Measurements from ENCODE around the gene RAP1GAP2. TPM values are rescaled to one million over a fixed set of nuclear protein-coding genes. Genes with fewer than 3 reads are reported as not detected.
"Not testable (repeated sequence)": the region's sequence is repeated elsewhere in the genome, so short reads cannot be mapped to it uniquely, and the experiment has no call there.

Gene RAP1GAP2
- total RNA-seq, 2 donors from 2014 or later, result 28.9 to 48.3 TPM

- no peaks in the 10 kb centered on the region for H3K4me1 ChIP-seq (replicated peaks)
- no peaks in the 10 kb centered on the region for H3K9me3 ChIP-seq
- H3K36me3 ChIP-seq, result peaks cover 0 to 4% of the 10 kb centered on the region in 2 donors
- intact Hi-C loops (cut with DNase I), result no loop called here
- H3K27ac ChIP-seq, result no peak overlapping the region
- TF ChIP-seq CTCF (IDR thresholded peaks at IDR 0.05) (no peak), POLR2A (IDR thresholded peaks at IDR 0.05) (no peak), POLR2AphosphoS5 (IDR thresholded peaks at IDR 0.05) (no peak)
- no peak overlapping the region for H3K4me3 ChIP-seq
- 94% methylated on average over 5 of the region's 5 CpGs for WGBS
- no peak for DNase-seq (ENCODE audit: low spot score)
- H3K27me3 ChIP-seq (replicated peaks; ENCODE audit: insufficient read depth), result no peaks in the 10 kb centered on the region
These were observed 189.1 kb downstream of the RAP1GAP2 start for GRCh38 chr17:2985318-2985717.

- H3K9me3 ChIP-seq, result no peaks in the 10 kb centered on the region
- H3K4me1 ChIP-seq (replicated peaks), result no peaks in the 10 kb centered on the region
- H3K27ac ChIP-seq, result no peak overlapping the region
- 91% methylated on average over 5 of the region's 5 CpGs for WGBS
- TF ChIP-seq CTCF (IDR thresholded peaks at IDR 0.05), result no peak
- TF ChIP-seq POLR2AphosphoS5 (IDR thresholded peaks at IDR 0.05), result no peak
- no peak for TF ChIP-seq POLR2A (IDR thresholded peaks at IDR 0.05)
- H3K27me3 ChIP-seq (replicated peaks; ENCODE audit: insufficient read depth), result no peaks in the 10 kb centered on the region
- intact Hi-C loops (cut with DNase I), result no loop called here
- peaks cover 0 to 4% of the 10 kb centered on the region in 2 donors for H3K36me3 ChIP-seq
- DNase-seq (ENCODE audit: low spot score), result no peak
- H3K4me3 ChIP-seq, result no peak overlapping the region
These were observed 190.7 kb downstream of the RAP1GAP2 start for GRCh38 chr17:2986925-2987324.

- intact Hi-C loops (cut with DNase I); H3K27ac ChIP-seq; H3K4me1 ChIP-seq (replicated peaks); DNase-seq (ENCODE audit: low spot score); H3K9me3 ChIP-seq; H3K4me3 ChIP-seq; H3K27me3 ChIP-seq (replicated peaks; ENCODE audit: insufficient read depth); H3K36me3 ChIP-seq: not testable (repeated sequence)
- WGBS, result 97% methylated on average over 11 of the region's 11 CpGs
These were observed 193.2 kb downstream of the RAP1GAP2 start for GRCh38 chr17:2989396-2989795.

GRCh38 chr17:2989855-2990254, 193.6 kb downstream of the RAP1GAP2 start:
- intact Hi-C loops (cut with DNase I), result no loop called here
- Histone ChIP-seq H3K27me3 (replicated peaks; ENCODE audit: insufficient read depth) (no peaks in the 10 kb centered on the region), H3K27ac (no peak overlapping the region), H3K9me3 (no peaks in the 10 kb centered on the region), H3K4me3 (no peak overlapping the region), H3K36me3 (peaks cover 0 to 4% of the 10 kb centered on the region in 2 donors), H3K4me1 (replicated peaks) (no peaks in the 10 kb centered on the region)
- TF ChIP-seq CTCF (IDR thresholded peaks at IDR 0.05), result no peak
- TF ChIP-seq POLR2A (IDR thresholded peaks at IDR 0.05), result no peak
- 94% methylated on average over 3 of the region's 3 CpGs for WGBS
- no peak for DNase-seq (ENCODE audit: low spot score)

GRCh38 chr17:2990396-2990795, 194.2 kb downstream of the RAP1GAP2 start:
- H3K4me1 ChIP-seq (replicated peaks), result peaks cover under 1% of the 10 kb centered on the region
- H3K27ac ChIP-seq, result no peak overlapping the region
- H3K27me3 ChIP-seq (replicated peaks; ENCODE audit: insufficient read depth), result no peaks in the 10 kb centered on the region
- no peak for DNase-seq (ENCODE audit: low spot score)
- no peak for TF ChIP-seq POLR2A (IDR thresholded peaks at IDR 0.05)
- no peak for TF ChIP-seq CTCF (IDR thresholded peaks at IDR 0.05)
- TF ChIP-seq POLR2AphosphoS5 (IDR thresholded peaks at IDR 0.05), result no peak
- 85% methylated on average over 9 of the region's 9 CpGs for WGBS
- H3K9me3 ChIP-seq, result no peaks in the 10 kb centered on the region
- H3K4me3 ChIP-seq, result no peak overlapping the region
- intact Hi-C loops (cut with DNase I), result no loop called here
- H3K36me3 ChIP-seq, result peaks cover 0 to 4% of the 10 kb centered on the region in 2 donors

- intact Hi-C loops (cut with DNase I), result not testable (repeated sequence)
These were observed 195.3 kb downstream of the RAP1GAP2 start for GRCh38 chr17:2991396-2992180.

More at GRCh38 chr17:2991396-2992180, 195.3 kb downstream of the RAP1GAP2 start:
- not testable (repeated sequence) for DNase-seq (ENCODE audit: low spot score); H3K27me3 ChIP-seq (replicated peaks; ENCODE audit: insufficient read depth); H3K36me3 ChIP-seq; H3K27ac ChIP-seq; H3K4me3 ChIP-seq; H3K9me3 ChIP-seq
- H3K4me1 ChIP-seq (replicated peaks), result peaks cover 10% of the 10 kb centered on the region
- WGBS, result 94% methylated on average over 21 of the region's 21 CpGs
